ENCODE data around the gene MAPK11.
"Not testable (repeated sequence)": the region's sequence is repeated elsewhere in the genome, so short reads cannot be mapped to it uniquely, and the experiment has no call there.

The MAPK11 gene

DNA sequence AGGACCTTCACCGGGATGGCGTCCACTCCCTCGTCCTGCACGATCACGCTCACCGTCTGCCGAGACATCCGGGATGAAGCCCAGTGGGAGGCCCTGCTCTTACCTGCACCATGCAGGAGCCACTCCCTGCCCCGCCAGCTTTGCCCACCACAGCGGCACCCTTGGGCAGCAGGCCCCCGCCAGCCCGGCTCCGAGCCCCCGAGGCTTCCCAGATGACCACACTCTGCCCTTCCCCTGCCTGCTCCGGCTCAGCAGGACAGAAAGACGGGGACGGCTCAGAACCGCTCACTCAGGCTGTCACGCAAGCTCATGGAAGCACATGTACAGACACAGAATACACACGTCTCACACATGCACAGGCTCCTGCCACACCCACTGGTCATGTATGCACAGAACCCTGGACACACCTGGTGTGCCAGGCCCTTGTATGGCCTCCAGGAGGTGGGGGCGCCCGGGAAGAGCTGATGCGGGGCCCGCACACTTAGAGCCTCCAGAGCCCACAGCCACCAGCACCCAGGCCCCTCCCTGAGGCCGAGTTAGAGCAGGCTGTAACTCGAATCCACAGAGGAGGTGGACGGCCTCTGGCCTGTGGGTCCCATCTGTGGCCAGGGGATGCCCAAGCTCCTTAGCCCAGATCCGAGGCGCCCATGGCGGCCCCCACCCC lies 8.9 kb upstream of the MAPK11 start:
- no peak for DNase-seq (ENCODE audit: low read depth in 1 of 2, low spot score in 1 of 2)

DNA sequence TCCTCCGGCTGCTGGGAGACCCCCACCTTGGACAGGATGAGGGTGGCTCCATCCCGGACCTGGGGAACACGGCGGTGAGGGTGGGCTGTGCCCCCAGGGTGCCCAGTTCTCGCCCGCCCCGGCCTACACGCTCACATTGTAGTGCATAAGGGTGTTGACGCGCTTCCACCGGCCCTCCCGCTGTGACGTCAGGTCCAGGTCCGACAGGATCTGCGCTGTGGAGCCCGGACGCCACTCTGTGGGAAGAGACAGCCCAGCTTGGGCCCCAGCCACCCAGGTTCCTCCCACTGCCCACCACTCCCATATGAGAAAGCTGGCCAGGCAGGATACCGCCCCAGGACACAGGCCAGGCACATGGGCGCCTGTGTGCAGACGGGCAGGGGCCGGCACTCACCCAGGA lies 8.3 kb upstream of the MAPK11 start:
- DNase-seq (ENCODE audit: low read depth in 1 of 2, low spot score in 1 of 2), result no peak

DNA sequence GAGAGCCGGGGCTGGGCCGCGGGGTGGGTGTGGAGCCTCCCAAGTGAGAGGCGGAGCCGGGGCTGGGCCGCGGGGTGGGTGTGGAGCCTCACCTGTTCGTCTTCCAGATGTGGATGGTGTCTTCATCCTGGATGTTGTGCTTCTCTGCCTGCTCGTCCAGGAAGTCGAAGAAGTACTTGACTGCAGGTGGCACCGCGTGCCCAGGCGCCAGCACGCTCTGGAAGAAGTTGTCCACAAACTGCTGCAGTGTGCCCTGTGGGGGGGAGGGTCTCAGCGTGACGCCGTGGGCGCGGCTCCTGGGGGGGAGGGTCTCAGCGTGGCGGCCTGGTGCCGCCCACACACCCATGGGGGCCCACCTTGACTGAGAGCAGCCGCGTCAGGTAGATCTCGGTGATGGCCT lies 7.6 kb upstream of the MAPK11 start:
- DNase-seq (ENCODE audit: low read depth in 1 of 2, low spot score in 1 of 2), result no peak

DNA sequence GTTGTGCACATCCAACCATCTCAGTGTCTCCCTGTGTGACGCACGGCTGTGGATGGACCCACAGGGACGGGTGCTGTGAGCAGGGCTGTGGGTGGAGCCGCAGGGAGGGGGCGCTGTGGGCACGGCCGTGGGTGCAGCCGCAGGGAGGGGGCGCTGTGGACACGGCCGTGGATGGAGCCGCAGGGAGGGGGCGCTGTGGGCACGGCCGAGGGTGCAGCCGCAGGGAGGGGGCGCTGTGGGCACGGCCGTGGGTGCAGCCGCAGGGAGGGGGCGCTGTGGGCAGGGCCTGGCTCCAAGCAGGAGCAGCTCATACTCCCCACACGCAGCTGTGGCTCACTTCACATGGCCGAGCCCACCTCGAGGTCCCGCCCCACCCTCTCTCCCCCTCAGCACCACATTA lies 6.0 kb upstream of the MAPK11 start:
- DNase-seq (ENCODE audit: low read depth in 1 of 2, low spot score in 1 of 2), result no peak

DNA sequence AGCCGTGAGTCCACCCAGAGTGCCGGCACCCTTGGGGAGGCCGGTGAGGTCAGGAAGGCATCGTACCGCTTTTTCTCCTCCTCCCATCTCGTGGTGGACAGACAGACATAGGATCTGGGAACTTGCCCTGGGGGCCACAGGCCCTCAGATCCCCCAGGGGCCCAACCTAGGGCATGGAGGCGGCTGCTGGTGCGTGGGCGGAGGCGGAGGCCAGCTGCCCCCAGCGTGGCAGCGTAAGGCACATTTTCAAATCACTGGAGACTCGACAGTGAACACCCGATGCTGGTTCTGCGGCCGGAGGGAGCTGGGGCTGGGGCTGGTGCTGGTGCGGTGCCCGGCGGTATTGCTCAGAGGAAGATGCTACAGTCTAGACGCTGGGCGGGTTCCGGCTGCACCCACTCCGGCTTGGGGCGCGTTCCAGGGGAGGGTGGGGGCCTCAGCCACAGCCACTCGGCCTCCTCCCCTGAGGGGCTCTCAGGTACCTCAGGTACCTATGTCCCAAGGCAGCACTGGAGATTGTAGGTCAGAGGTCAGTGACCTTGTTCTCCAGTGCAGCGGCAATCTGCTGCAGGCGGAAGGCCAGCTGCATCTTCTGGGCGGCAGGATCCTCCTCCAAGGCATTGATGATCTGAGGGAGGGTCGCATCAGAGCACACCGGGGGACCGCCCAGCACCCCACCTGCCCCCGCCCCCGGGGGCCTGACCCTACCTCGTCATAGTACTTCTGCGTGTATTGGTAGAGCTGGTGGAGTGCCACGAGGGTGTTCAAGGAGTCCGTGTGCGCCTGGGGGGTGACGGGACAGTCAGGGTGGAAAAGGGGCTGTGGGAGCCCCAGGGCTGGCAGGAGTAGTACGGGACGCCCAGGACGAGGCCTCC lies 5.2 kb upstream of the MAPK11 start:
- no peak for DNase-seq (ENCODE audit: low read depth in 1 of 2, low spot score in 1 of 2)

DNA sequence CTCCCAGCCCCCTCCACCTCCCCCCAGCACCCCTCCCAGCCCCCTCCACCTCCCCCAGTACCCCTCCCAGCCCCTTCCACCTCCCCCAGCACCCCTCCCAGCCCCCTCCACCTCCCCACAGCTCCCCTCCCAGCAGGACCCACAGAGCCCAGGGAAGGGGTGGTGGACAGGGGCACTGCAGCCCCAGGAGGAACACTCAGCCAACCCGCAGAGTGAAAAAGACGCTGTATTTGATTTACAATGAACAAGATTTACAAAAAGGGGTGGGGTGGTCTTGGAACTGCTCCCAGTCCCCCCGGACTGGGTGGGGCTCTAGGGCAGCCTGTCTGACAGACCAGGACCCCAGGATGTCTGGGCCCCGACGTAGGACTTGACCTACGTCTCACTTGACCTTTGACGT lies 4.6 kb upstream of the MAPK11 start:
- DNase-seq (ENCODE audit: low read depth in 1 of 2, low spot score in 1 of 2), result no peak

DNA sequence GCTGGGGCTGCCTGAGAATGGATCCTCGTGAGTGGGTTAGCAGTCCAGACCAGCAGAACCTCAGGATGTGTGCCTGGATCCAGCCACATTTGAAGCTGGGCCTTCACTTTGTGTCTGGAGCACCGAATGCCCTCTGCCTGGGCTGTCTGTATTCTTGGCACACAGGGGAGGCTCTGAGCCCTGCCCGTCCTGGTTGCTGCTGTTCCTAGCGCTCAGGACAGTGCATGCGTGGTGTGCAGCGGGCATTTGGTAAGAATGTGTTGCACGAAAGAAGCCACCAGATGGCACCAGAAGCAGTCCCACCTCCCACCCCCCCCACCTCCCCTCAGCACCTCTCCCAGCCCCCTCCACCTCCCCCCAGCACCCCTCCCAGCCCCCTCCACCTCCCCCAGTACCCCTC lies 4.1 kb upstream of the MAPK11 start:
- no peak for DNase-seq (ENCODE audit: low read depth in 1 of 2, low spot score in 1 of 2)

DNA sequence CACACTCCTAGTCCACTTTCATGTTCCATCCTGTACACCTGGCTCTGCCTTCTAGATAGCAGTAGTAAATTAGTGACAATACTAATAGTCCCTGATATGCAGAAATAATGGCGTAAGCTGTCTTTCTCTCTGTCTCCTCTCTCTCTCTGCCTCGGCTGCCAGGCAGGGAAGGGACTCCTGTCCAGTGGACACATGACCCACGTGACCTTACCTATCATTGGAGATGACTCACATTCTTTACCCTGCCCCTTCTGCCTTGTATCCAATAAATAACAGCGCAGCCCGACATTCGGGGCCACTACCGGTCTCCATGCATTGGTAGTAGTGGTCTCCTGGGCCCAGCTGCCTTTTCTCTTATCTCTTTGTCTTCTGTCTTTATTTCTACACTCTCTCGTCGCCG lies 3.6 kb upstream of the MAPK11 start:
- DNase-seq (ENCODE audit: low read depth in 1 of 2, low spot score in 1 of 2), result not testable (repeated sequence)

DNA sequence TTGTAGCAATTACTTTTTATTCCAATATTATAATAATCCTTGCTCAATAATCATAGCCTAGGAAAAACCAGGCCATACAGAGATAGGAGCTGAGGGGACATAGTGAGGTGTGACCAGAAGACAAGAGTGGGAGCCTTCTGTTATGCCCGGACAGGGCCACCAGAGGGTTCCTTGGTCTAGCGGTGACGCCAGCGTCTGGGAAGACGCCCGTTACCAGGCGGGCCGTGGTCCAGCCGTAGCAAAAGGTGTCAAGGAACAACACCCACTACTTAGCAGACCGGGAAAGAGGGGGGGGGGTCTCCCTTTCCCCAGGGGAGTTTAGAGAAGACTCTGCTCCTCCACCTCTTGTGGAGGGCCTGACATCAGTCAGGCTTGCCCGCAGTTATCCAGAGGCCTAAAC lies 3.2 kb upstream of the MAPK11 start:
- DNase-seq (ENCODE audit: low read depth in 1 of 2, low spot score in 1 of 2), result not testable (repeated sequence)

DNA sequence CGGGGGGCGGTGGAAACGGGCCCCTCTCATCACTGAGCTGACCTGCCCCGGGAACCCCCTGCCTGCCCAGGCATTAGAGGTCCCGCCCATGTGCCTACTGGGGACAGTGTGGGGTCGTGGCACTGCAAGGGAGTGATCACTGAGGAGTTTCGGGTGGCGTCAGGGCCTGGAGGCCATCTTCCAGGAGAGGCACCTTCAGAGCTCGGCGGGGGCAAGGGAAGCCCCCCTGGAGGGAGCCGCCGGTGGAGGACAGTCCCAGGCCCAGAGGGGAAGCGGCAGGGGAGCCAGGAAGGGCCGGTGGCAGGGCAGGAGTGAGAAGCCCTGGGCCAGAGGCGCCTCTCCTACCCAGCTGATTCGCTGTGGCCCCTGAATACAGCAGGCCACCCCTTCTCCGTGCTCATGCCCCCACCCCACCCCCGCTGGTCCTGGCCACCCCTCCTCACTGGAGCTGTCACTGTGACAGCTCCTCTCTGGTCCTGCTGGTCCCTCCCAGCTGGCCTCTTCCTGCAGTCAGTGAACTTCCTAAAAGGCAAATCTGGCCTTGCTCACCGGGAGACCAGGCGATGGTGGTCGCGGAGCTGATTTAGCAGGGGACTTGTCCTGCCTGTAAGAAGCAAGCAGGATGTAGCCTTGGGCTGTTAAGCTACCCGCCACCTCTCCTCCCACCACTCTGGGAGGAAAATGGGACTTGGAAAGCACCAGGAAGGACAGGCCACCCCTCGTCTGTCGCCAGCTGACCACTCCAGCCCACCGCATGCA lies 2.0 kb upstream of the MAPK11 start:
- no peak for DNase-seq (ENCODE audit: low read depth in 1 of 2, low spot score in 1 of 2)

DNA sequence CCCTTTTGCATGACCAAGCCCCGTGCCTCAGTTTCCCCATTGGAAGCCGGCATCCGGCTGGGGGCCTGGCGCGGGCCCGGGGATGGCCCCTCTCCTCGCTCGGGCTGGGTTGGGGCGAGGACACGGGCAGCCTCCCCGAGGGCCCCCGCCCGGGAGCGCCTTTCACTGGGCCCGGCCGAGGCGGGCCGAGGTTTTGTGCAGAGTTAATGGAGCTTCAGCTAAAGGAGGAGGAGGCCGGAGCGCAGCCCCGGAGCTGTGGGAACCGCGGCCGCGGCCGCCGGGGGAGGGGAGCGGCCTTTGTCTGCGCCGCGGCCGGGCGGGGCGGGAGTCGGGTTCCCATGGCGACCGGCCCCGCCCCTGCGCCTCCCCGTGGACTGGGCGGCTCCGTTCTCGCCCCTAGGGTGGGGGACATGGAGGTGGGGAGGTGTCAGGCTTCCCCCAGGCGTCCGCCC lies 1.4 kb upstream of the MAPK11 start:
- peak in 1 of 2 donors; percentile 41 for DNase-seq (ENCODE audit: low read depth in 1 of 2, low spot score in 1 of 2)

DNA sequence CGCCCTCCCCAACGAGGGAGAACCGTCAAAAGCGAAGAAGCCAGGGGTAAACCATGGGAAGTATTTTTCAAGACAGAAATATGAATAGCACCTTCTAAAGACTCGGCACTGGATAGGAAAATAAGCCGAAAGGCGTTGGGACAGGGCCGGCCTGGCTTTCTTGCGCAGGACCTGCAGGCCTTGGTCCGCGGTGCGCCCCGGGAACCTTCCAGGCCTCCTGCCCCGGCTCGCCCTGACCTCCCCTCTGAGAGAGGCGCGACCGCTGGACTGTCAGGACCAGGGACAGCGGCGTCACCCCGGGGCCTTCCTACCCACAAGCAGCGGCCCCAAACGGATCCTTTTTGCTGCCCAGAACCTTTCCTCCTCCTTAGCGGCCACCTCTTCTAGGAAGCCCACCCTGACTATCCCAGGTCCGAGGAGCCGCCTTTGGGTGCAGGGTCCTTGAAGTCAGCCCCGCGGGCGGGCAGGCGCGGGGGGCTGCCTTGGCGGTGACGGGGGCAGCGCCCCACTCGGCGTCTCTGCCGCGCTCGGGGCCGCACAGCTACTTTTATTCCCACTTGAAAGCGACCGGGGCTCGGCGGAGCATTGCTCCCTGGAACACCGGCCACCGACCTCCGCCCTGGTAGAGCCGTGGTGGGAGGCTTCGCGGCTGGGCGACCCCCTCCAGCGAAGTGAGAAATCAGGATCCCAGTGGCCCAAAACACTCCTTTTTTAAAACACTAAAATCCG lies 650 bp upstream of the MAPK11 start:
- DNase-seq (ENCODE audit: low read depth in 1 of 2, low spot score in 1 of 2), result peak; percentile 39 to 49

DNA sequence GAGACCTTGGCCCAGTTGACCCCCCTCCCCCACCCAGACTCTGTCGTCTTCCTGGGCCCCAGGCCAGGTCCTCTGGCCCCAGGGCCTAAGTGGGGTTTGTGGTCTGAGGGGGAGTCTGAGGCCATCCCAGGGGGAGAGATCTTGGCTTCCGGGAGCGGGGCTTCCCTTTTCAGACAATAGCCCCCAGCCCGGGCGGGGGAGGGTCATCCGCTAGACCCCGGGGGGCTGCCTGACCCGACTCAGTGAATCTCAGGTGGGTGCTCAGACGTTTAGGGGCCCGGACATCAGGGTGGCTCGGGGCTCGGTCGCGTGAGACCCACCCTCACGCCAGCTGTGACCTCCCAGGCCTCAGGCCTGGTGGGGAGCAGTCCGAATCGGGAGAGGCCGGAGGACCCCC lies 609 bp downstream of the MAPK11 start:
- DNase-seq (ENCODE audit: low read depth in 1 of 2, low spot score in 1 of 2), result no peak

DNA sequence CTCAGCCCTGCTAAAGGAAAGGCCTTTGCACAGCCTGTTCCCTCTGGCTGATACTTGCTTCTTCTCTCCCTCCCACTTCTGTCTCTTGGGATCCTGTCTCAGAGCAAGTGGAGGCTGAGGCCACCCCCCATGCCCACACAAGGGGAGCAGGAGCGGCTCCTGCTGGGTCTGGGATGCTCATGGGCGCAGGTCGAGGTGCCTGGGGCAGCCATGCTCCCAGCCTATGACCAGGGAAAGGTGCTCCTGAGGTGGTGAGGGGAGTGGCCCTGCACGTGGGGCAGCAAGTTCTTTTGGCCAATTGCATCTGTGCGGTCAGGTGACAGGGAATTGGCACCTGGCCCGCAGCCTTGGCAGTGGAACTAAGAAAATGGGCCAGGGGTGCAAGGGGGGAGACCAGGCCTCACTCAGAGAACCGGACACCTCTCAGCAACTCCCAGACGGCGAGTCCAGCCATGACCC lies 1.5 kb downstream of the MAPK11 start:
- DNase-seq (ENCODE audit: low read depth in 1 of 2, low spot score in 1 of 2), result no peak

DNA sequence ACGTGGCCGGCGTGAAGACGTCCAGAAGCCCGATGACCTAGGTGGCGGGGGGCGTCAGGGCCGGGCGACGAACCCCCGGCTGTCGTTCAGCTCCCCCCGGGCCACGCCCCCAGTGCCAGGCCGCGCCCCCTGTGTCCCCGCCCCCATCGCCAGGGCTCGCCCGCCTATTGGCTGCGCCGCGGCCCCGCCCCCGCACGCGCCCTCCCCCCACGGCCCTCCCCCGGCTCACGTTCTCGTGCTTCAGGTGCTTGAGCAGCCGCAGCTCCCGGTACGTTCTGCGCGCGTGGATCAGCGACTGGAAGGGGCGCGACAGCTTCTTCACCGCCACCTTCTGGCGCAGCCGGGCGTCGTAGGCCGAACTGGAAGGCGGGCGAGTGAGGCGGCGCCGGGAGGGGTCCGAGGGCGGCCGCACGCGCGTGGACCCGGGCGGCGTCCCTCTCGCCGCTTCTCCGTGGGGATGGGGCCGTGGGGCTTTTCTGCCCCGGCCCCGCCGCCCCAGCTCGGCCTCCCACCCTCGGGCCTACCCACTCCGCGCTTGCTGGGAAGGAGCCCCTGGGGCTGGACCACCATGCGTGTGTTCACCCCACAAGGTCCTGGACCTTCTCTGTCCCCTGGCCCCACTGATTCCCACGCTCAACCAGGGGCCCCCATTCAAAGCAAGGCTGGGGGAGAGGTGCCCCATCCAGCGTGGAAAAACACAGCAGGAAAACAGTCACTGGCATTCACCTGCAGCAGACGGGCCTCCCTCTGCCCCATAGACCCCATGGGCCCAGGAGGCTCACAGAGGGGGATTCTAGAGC lies 2.4 kb downstream of the MAPK11 start:
- peak in 1 of 2 donors; percentile 38 for DNase-seq (ENCODE audit: low read depth in 1 of 2, low spot score in 1 of 2)

DNA sequence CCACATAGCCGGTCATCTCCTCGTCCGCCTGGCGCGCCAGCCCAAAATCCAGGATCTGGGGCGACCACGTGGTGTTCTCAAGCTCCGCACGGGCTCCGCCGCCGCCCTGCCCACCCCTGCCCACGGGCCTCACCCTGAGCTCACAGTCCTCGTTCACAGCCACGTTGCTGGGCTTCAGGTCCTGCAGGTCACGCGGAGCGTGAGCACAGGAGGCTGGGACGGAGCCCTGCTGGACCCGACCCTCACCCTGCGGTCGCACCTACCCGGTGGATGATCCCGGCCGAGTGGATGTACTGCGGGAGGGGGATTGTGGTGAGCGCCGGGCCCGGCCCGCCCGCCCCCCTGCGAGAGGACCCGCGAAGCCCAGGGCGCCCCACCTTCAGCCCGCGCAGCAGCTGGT lies 3.2 kb downstream of the MAPK11 start:
- no peak for DNase-seq (ENCODE audit: low read depth in 1 of 2, low spot score in 1 of 2)

DNA sequence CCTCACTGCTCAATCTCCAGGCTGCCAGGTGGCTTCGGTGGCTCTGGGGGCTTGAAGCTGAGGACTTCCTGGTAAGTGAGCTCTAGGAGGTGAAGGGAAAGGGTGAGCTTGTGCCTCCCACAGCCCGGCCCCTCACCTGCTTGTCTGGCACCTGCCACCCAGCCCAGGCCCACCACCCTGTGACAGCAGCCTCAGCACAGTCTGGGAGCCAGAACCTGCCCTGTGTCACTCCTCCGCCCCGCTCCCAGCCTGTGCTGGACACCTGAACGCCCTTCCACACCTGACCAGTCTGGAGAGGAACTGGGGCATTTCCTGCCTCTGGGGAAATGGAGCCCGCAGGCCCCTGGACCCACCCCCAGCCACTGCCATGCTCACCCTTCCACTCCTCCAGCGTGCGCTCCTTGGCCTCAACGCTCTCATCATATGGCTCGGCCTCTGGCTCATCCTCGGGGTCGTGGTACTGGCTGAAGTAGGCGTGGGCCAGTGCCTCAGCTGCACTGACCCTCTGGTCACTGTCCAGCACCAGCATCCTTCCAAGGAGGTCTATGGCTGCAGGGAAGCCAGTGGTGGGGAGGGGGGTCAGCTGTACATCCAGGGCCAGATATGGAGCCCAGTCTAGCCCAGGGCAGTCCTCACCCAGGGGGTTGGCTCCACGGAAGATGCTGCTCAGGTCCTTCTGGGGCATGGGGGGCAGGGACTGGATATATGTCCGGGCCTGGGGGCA lies 5.1 kb downstream of the MAPK11 start:
- no peak for DNase-seq (ENCODE audit: low read depth in 1 of 2, low spot score in 1 of 2)

DNA sequence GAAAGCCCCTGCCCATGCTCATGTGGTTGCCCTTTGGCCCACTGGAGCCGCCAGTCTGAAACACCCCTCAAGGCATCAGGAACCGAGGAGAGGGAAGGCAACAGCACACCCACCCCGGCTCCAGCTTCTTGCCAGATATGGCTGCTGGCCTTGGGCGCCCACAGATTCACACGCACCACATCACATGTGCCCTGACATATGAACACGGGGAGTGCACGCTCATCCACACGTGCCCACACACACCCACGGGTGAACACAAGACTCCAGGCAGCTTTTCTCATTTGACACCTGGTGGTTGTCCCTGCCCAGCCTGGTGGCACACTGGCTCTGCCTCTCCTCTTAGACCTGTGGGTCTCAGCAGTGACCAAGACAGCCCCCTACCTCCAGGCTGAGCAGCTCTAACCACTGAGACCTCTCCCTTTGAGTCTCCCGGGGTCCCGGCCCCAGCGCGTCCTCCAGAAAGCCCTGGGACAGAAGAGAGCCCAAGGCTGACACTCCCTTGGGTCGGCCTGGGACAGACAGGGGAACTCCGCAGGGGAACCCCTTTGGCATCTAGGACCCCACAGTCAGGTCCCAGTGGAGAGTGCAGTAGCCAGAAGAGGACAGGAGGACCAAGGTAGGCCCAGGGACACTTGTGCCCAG lies 6.0 kb downstream of the MAPK11 start:
- DNase-seq (ENCODE audit: low read depth in 1 of 2, low spot score in 1 of 2), result no peak

DNA sequence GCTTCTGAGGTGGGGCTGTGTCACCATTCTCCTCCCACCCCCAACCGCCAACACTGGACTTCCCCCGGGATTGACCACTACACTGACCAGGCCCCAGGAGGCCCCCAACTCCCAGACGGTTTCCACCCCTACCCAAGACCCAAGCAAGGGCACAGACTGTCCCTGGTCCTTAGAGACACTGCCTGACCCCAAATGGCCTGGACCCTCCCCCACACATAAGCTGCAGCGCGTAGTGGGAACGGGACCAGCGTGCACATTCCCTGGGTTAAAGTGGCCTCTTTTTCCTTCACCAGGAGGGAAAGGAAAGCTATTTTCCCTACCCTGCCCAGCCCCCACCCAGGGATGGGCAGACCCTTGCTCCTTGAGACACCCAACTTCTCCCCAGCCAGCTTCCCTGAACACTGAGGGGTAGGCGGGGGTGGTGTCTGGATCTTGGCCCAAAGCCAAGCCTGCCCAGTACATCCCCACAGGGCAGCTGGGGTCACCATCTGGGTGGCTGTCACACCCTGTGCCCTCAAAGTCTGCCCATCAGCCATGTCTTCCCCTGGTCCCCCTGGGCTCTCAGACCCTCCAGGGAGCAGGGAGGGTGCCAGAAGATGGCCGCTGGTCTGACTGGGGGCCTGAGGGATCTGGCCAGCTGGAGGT lies 7.1 kb downstream of the MAPK11 start:
- DNase-seq (ENCODE audit: low read depth in 1 of 2, low spot score in 1 of 2), result no peak
